RWPE2 (cell line): ENCODE data around the gene ITGB3.

ENCODE experiments used
- ATAC-seq: fragments of 200-7000 bp; cut with Tn5 transposase; 3 replicates; pipeline ENCODE4 v1.9.1; 2021; ENCODE audit warnings: low read depth
- DNase-seq: peaks from one replicate; pipeline ENCODE4 v3.0.0-alpha.2; 2020; ENCODE audit warnings: low spot score
- H3K27ac ChIP-seq: fragments of 450-650 bp; 2 replicates; pipeline ENCODE4 v1.5.1; 2017; ENCODE audit warnings: mild to moderate bottlenecking; ENCODE audit not compliant: poor library complexity, severe bottlenecking
- H3K27me3 ChIP-seq: fragments of 250-450 bp; sonication (Bioruptor Pico); 2 replicates; pipeline ENCODE4 v1.5.1; 2021; ENCODE audit warnings: mild to moderate bottlenecking, moderate library complexity; ENCODE audit not compliant: insufficient read depth, poor library complexity, severe bottlenecking
- H3K36me3 ChIP-seq: fragments of 250-450 bp; sonication (Bioruptor Pico); 2 replicates; pipeline ENCODE4 v1.5.1; 2020; ENCODE audit warnings: low read depth, mild to moderate bottlenecking, moderate library complexity
- H3K4me1 ChIP-seq: fragments of 250-450 bp; sonication (Bioruptor Pico); 2 replicates; pipeline ENCODE4 v1.5.1; 2021; ENCODE audit warnings: mild to moderate bottlenecking, moderate library complexity; ENCODE audit not compliant: insufficient read depth, poor library complexity, severe bottlenecking
- H3K4me3 ChIP-seq: fragments of 250-450 bp; sonication (Bioruptor Pico); 2 replicates; pipeline ENCODE4 v1.5.1; 2021; ENCODE audit warnings: mild to moderate bottlenecking, moderate library complexity; ENCODE audit not compliant: severe bottlenecking
- H3K9me3 ChIP-seq: fragments of 250-450 bp; sonication (Bioruptor Pico); 2 replicates; pipeline ENCODE4 v1.5.1; 2021; ENCODE audit warnings: mild to moderate bottlenecking, moderate library complexity; ENCODE audit not compliant: severe bottlenecking
- TF ChIP-seq, protein P1 (sequence below): fragments of 450-650 bp; IDR thresholded peaks from one replicate; pipeline ENCODE4 v1.5.1; 2017; ENCODE audit warnings: mild to moderate bottlenecking, moderate library complexity; ENCODE audit not compliant: poor library complexity, severe bottlenecking

The ITGB3 gene

GRCh38 chr17:47207143-47208067 lies 46.2 kb upstream of the ITGB3 start:
- TF ChIP-seq, protein P1, sequence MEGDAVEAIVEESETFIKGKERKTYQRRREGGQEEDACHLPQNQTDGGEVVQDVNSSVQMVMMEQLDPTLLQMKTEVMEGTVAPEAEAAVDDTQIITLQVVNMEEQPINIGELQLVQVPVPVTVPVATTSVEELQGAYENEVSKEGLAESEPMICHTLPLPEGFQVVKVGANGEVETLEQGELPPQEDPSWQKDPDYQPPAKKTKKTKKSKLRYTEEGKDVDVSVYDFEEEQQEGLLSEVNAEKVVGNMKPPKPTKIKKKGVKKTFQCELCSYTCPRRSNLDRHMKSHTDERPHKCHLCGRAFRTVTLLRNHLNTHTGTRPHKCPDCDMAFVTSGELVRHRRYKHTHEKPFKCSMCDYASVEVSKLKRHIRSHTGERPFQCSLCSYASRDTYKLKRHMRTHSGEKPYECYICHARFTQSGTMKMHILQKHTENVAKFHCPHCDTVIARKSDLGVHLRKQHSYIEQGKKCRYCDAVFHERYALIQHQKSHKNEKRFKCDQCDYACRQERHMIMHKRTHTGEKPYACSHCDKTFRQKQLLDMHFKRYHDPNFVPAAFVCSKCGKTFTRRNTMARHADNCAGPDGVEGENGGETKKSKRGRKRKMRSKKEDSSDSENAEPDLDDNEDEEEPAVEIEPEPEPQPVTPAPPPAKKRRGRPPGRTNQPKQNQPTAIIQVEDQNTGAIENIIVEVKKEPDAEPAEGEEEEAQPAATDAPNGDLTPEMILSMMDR: no peak
- no peaks in the 10 kb centered on the region for H3K27me3 ChIP-seq
- no peak overlapping the region for H3K27ac ChIP-seq
- H3K9me3 ChIP-seq: no peaks in the 10 kb centered on the region
- no peaks in the 10 kb centered on the region for H3K4me1 ChIP-seq
- ATAC-seq (no peak), DNase-seq (no peak)
- H3K4me3 ChIP-seq: no peak overlapping the region
- no peaks in the 10 kb centered on the region for H3K36me3 ChIP-seq

- Histone ChIP-seq H3K9me3 (no peaks in the 10 kb centered on the region), H3K4me1 (no peaks in the 10 kb centered on the region), H3K27me3 (no peaks in the 10 kb centered on the region), H3K27ac (no peak within 1 kb of the TSS), H3K4me3 (no peak within 1 kb of the TSS), H3K36me3 (no peaks in the 10 kb centered on the region)
- no peak for ATAC-seq
- DNase-seq: no peak
- TF ChIP-seq, protein P1: no peak
Measured at GRCh38 chr17:47208744-47209488, 44.7 kb upstream of the ITGB3 start, which contains the start of gene MYL4. Gene MYL4, plus strand, starts transcription at chr17:47209348. Its CDS starts 75 bp downstream, at chr17:47209423.

DNA sequence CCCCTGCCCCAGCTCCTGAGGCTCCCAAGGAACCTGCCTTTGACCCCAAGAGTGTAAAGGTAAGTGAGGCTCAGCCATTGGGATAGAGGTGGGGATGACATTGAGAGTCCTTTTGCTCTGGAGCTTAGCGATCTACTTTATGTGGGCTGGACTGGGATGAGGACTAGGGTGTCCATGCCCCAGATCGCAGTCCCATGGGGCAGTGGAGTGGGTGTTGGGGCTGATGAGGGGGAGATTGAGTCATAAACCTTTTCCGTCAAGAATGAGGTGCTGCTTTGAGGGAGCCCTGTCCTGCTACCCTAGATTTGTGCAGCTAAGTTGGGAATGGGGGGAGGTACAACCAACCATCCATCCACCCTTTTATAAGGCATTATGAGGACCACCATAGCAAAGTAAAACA lies 44.1 kb upstream of the ITGB3 start:
- H3K9me3 ChIP-seq: no peaks in the 10 kb centered on the region
- TF ChIP-seq, protein P1: no peak
- DNase-seq (no peak), ATAC-seq (no peak)
- no peak overlapping the region for H3K27ac ChIP-seq
- no peak overlapping the region for H3K4me3 ChIP-seq
- no peaks in the 10 kb centered on the region for H3K27me3 ChIP-seq
- no peaks in the 10 kb centered on the region for H3K36me3 ChIP-seq
- no peaks in the 10 kb centered on the region for H3K4me1 ChIP-seq

DNA sequence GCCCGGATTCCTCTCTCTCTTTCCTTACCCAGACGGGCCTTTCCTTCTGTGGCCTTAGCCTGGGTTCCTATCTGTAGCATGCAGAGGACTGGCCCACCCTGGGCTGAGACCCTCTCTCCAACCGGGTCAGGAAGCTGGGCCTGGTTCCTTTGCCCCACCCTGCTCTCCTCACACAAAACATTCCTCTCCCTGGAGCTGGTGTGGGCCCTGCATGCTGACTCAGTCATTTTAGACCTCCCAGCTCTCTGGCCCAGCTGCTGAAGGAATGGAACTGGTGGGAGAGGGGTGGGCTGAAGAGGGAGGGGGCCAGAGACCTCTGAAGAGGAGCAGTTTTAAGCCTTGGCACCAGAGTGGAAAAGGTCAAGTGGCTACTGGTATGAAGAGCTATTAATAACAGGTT lies 43.5 kb upstream of the ITGB3 start:
- ATAC-seq (no peak), DNase-seq (no peak)
- H3K4me1 ChIP-seq: no peaks in the 10 kb centered on the region
- H3K27me3 ChIP-seq: no peaks in the 10 kb centered on the region
- H3K4me3 ChIP-seq: no peak overlapping the region
- no peak overlapping the region for H3K27ac ChIP-seq
- TF ChIP-seq, protein P1: no peak
- H3K9me3 ChIP-seq: no peaks in the 10 kb centered on the region
- no peaks in the 10 kb centered on the region for H3K36me3 ChIP-seq
